Neural crest cell (in vitro differentiated cells): ENCODE results near the gene PMVK. TPM values are rescaled to one million over a fixed set of nuclear protein-coding genes. Genes with fewer than 3 reads are reported as not detected.
A peak's percentile ranks its signal among the peaks of the same experiment; 100 is the strongest.

ENCODE experiments used
- DNase-seq: peaks from one replicate; pipeline ENCODE4 v3.0.0; 2021; ENCODE audit warnings: low read depth, mixed read lengths, low spot score
- H3K27ac Mint-ChIP-seq: one replicate; pipeline ENCODE4 v1.8.0; 2021; ENCODE audit warnings: mild to moderate bottlenecking, mixed read lengths; ENCODE audit not compliant: unreplicated experiment
- H3K27me3 Mint-ChIP-seq: 2 replicates; pipeline ENCODE4 v1.8.0; 2021; ENCODE audit warnings: low read depth, mild to moderate bottlenecking, mixed read lengths
- H3K36me3 Mint-ChIP-seq: 2 replicates; pipeline ENCODE4 v1.8.0; 2021; ENCODE audit warnings: low read depth, mild to moderate bottlenecking, mixed read lengths
- H3K4me1 Mint-ChIP-seq: 2 replicates; pipeline ENCODE4 v1.8.0; 2021; ENCODE audit warnings: mixed read lengths
- H3K4me3 Mint-ChIP-seq: one replicate; pipeline ENCODE4 v1.8.0; 2021; ENCODE audit warnings: mild to moderate bottlenecking, mixed read lengths
- H3K9me3 Mint-ChIP-seq: 2 replicates; pipeline ENCODE4 v1.8.0; 2021; ENCODE audit warnings: mixed read lengths
- total RNA-seq: library from RNA; stranded (reverse); gene quantifications from 2 replicates; pipeline ENCODE4 v1.2.1, GENCODE V29; 2021
- TF ChIP-seq, protein P1 (sequence below): fragments of 200-600 bp; sonication (generic); conservative IDR thresholded peaks from 2 replicates; pipeline ENCODE4 v1.5.0; 2021; ENCODE audit warnings: antibody characterized with exemption, mild to moderate bottlenecking

Gene PMVK
- total RNA-seq, 1 donor from 2014 or later = 37.0 TPM

- H3K36me3 Mint-ChIP-seq = no peaks in the 10 kb centered on the region
- peak overlapping the region; percentile 83 for H3K27ac Mint-ChIP-seq
- no peak for DNase-seq
- H3K4me3 Mint-ChIP-seq = no peak overlapping the region
- H3K9me3 Mint-ChIP-seq = no peaks in the 10 kb centered on the region
- TF ChIP-seq, protein P1, sequence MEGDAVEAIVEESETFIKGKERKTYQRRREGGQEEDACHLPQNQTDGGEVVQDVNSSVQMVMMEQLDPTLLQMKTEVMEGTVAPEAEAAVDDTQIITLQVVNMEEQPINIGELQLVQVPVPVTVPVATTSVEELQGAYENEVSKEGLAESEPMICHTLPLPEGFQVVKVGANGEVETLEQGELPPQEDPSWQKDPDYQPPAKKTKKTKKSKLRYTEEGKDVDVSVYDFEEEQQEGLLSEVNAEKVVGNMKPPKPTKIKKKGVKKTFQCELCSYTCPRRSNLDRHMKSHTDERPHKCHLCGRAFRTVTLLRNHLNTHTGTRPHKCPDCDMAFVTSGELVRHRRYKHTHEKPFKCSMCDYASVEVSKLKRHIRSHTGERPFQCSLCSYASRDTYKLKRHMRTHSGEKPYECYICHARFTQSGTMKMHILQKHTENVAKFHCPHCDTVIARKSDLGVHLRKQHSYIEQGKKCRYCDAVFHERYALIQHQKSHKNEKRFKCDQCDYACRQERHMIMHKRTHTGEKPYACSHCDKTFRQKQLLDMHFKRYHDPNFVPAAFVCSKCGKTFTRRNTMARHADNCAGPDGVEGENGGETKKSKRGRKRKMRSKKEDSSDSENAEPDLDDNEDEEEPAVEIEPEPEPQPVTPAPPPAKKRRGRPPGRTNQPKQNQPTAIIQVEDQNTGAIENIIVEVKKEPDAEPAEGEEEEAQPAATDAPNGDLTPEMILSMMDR = no peak
- peaks cover 42% of the 10 kb centered on the region for H3K4me1 Mint-ChIP-seq
- H3K27me3 Mint-ChIP-seq = no peaks in the 10 kb centered on the region
Observed at GRCh38 chr1:154972517-154973343, 36.2 kb upstream of the PMVK start.

DNA sequence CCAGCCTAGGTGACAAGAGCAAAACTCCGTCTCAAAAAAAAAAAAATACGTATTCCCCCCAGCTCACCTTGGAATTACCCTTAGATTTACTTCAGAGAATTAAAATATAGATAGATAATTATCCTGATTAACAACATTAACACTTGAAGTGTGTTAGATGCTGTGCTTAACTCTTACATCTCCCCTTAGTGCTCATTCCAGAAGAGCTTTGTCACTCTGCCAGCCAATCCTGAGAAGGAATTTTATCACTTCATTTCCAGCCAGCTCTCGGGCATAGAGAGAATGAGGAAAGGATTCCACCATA lies 35.6 kb upstream of the PMVK start:
- peak overlapping the region; percentile 83 for H3K27ac Mint-ChIP-seq
- H3K9me3 Mint-ChIP-seq = no peaks in the 10 kb centered on the region
- H3K4me3 Mint-ChIP-seq = no peak overlapping the region
- H3K36me3 Mint-ChIP-seq = no peaks in the 10 kb centered on the region
- no peaks in the 10 kb centered on the region for H3K27me3 Mint-ChIP-seq
- peaks cover 41% of the 10 kb centered on the region for H3K4me1 Mint-ChIP-seq
- TF ChIP-seq, protein P1 = no peak
- no peak for DNase-seq

GRCh38 chr1:154971341-154971998 lies 35.0 kb upstream of the PMVK start:
- Mint-ChIP-seq H3K27ac (peak overlapping the region; percentile 98), H3K27me3 (no peaks in the 10 kb centered on the region), H3K9me3 (no peaks in the 10 kb centered on the region), H3K4me3 (peak overlapping the region; percentile 86), H3K36me3 (no peaks in the 10 kb centered on the region), H3K4me1 (peaks cover 41% of the 10 kb centered on the region)
- no peak for DNase-seq
- TF ChIP-seq, protein P1 = no peak

DNA sequence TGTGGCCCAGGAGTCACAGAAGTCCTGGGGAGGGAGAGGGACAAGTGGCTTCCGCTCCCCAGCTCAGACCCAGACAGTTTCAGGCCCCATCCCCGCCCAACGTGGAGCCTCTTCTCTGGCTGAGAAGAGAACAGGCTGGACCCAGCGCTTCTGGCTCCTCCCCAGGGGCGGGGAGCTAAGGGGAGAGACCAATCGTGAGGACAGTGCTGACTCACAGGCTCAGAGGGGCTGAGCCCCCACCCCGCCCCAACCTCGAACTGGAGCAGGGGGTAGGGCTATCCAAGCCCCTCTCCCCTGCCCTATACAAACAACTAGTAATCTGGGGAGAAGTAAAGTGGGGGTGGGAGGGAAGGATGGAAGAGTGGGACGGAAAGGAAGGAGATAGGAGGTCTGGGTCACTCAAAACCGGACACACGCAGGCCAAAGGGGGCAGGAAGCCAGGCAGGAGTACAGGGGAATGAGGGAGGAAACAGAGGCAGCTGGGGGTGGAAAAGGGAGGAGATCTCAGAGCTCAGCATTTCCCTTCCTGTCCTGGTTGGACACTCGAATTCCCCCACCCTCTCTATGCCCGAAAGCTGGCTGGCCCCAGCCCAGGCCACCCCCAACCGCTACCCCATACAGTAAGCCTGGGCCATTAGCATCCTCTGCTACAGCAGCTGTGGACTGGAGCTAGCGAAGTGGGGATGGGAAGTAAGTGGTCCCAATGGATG lies 34.3 kb upstream of the PMVK start, which contains the start of gene SHC1:
SHC1 (minus strand) TSS at position 117 of the 710 bp plus-strand sequence. CDS start 221 bp downstream, outside the sequence.
- Mint-ChIP-seq H3K27ac (peak within 1 kb of the TSS; percentile 98), H3K4me3 (peak within 1 kb of the TSS; percentile 86), H3K27me3 (no peaks in the 10 kb centered on the region), H3K9me3 (no peaks in the 10 kb centered on the region), H3K36me3 (no peaks in the 10 kb centered on the region), H3K4me1 (peaks cover 41% of the 10 kb centered on the region)
- TF ChIP-seq, protein P1 = no peak
- DNase-seq = peak; percentile 73

- DNase-seq = no peak
- TF ChIP-seq, protein P1 = no peak
- Mint-ChIP-seq H3K36me3 (no peaks in the 10 kb centered on the region), H3K9me3 (no peaks in the 10 kb centered on the region), H3K4me3 (peak overlapping the region; percentile 86), H3K27ac (no peak overlapping the region), H3K27me3 (no peaks in the 10 kb centered on the region), H3K4me1 (peaks cover 41% of the 10 kb centered on the region)
Observed at GRCh38 chr1:154969860-154970452, 33.4 kb upstream of the PMVK start.
